Heart right ventricle (tissue), 16 donors: ENCODE data around the gene PVALB. TPM values are rescaled to one million over a fixed set of nuclear protein-coding genes. Genes with fewer than 3 reads are reported as not detected.

ENCODE experiments used
- ATAC-seq, 8 donors: fragments of 200-7000 bp; cut with Tn5 transposase; one replicate each; pipeline ENCODE4 v1.9.1; 2020; ENCODE audit warnings: mild to moderate bottlenecking in 8 of 8, moderate library complexity in 8 of 8, moderate number of reproducible peaks in 1 of 8
- DNase-seq, 2 donors: peaks; one replicate each; pipeline ENCODE4 v3.0.0-alpha.2; 2020
- H3K27ac ChIP-seq, 10 donors: fragments of 200-600 bp; sonication (generic) in 2 of 10; one replicate each; pipeline versions ENCODE4 v1.5.0 to v1.8.0; 2020 to 2022; ENCODE audit warnings: mild to moderate bottlenecking in 3 of 10
- H3K27me3 ChIP-seq, 7 donors: fragments of 200-600 bp; one replicate each; pipeline ENCODE4 v1.8.0; 2021 to 2022; ENCODE audit warnings: mild to moderate bottlenecking in 2 of 7
- H3K36me3 ChIP-seq, 9 donors: fragments of 200-600 bp; sonication (generic) in 1 of 9; one replicate each; pipeline versions ENCODE4 v1.5.0 to v1.8.0; 2020 to 2022; ENCODE audit warnings: mild to moderate bottlenecking in 2 of 9
- H3K4me1 ChIP-seq, 9 donors: fragments of 200-600 bp; sonication (generic) in 1 of 9; one replicate each; pipeline versions ENCODE4 v1.5.0 to v1.8.0; 2020 to 2022; ENCODE audit warnings: mild to moderate bottlenecking in 4 of 9
- H3K4me3 ChIP-seq, 10 donors: fragments of 200-600 bp; sonication (generic) in 2 of 10; one replicate each; pipeline versions ENCODE4 v1.5.0 to v1.8.0; 2020 to 2022; ENCODE audit warnings: mild to moderate bottlenecking in 7 of 10, moderate library complexity in 2 of 10
- H3K9me3 ChIP-seq, 11 donors: fragments of 200-600 bp in 10 of 11; sonication (generic) in 2 of 11; one replicate each; pipeline versions ENCODE4 v1.5.0 to v1.8.0; 2013 to 2022; ENCODE audit warnings: mild to moderate bottlenecking in 2 of 11, control low read depth in 1 of 11, moderate library complexity in 1 of 11
- WGBS, 2 donors: extraction: QIAGEN DNeasy Blood & Tissue Kit; methylation state at CpG; one replicate each; pipeline ENCODE4 v1.1.7; 2013; ENCODE audit warnings: inconsistent platforms in 1 of 2; 5-methylcytosine and 5-hydroxymethylcytosine counted together
- intact Hi-C, 10 donors: fragments of 100-400 bp; cut with DNase I; formaldehyde crosslinking; loops; one replicate each; pipeline versions ENCODE4 v1.11.1 to v1.14.2; 2022
- polyA plus RNA-seq, 2 donors: library from polyadenylated mRNA; stranded (reverse); fragments of 200-250 nt; gene quantifications; one replicate each; pipeline ENCODE4 v1.2.3, GENCODE V29; 2013
- total RNA-seq, 10 donors: library from RNA; stranded (reverse); fragmentation: NEBNext Ultra II Directional in 3 of 10; extraction: Animal tissue kit (Norgen Biotek cat#: 25700) in 3 of 10; gene quantifications; one replicate each; pipeline versions ENCODE4 v1.2.1 to v1.2.4, GENCODE V29; 2021 to 2023
- TF ChIP-seq, protein P1 (sequence below), 9 donors: fragments of 200-600 bp; sonication (generic) in 2 of 9; IDR thresholded peaks; one replicate each; pipeline versions ENCODE4 v1.5.0 to v1.8.0; 2021 to 2022; ENCODE audit warnings: antibody characterized with exemption in 9 of 9, mild to moderate bottlenecking in 5 of 9, moderate library complexity in 1 of 9
- donor health status: Arrhythmogenic right ventricular cardiomyopathy.
- donor health status: ischemic (EF 13 %, LVEDD 7.1; RV severe dilation, severe dysfunction).
- donor health status: healthy with polysubstance abuse.
- donor health status: DM: no; HTN: yes; CAD: no.
- donor health status: DM: no; HTN: no; CAD: no.
- donor health status: ischemic (EF 25% LVEDD 6.9; RV normal size, moderate dysfunction).
- donor health status: ischemic (EF 25% LVEDD 5.7; RV mildly dilated, moderate dysfunction).
- donor health status: healthy.
- donor health status: DM: yes; HTN: yes; CAD: no.
- donor health status: Ischemic cardiomyopathy.
- donor health status: ischemic (EF 35%, LVEDD 5.7; RV mildly dilated, moderate dysfunction).
- donor health status: nonischemic (EF 11% LVEDD 7.7; RV severe dilation, severe dysfunction).
- donor health status: DM: yes; HTN: yes; CAD: no.
- donor health status: PGD.
- donor health status: ischemic (EF 29% LVEDD 5.4; RV normal size, mild dysfunction).
- donor health status: nonischemic (EF 23%, LVEDD 6.1; RV moderate dilation, normal function).

The PVALB gene
- total and polyA plus RNA-seq, 12 donors: not detected

DNA sequence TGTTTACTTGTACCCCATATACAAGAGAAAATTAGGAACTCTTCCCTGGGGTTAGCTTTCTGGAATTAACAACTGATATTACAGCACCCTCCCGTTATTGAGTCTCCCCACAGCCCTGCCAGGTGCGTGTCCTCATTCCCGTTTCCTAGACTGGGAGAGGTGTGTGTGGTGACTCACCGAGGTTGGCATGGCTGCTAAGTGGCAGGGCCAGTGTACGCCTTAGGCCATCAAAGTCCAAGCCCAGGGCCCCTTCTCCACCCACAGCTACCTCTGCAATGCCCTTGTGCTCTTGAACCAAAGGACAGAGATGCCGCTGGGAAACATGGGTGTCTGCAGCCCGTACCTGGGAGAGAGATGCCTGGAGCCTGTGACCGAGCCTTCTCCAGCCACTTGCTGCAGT, 53.3 kb downstream of the PVALB start:
- H3K9me3 ChIP-seq: no peaks in the 10 kb centered on the region
- intact Hi-C loops: loop anchor here in 2 of 10 donors (10.0 kb wide), 1 partner anchor 219 kb away; no protein-coding TSS in a partner anchor
- TF ChIP-seq, protein P1, sequence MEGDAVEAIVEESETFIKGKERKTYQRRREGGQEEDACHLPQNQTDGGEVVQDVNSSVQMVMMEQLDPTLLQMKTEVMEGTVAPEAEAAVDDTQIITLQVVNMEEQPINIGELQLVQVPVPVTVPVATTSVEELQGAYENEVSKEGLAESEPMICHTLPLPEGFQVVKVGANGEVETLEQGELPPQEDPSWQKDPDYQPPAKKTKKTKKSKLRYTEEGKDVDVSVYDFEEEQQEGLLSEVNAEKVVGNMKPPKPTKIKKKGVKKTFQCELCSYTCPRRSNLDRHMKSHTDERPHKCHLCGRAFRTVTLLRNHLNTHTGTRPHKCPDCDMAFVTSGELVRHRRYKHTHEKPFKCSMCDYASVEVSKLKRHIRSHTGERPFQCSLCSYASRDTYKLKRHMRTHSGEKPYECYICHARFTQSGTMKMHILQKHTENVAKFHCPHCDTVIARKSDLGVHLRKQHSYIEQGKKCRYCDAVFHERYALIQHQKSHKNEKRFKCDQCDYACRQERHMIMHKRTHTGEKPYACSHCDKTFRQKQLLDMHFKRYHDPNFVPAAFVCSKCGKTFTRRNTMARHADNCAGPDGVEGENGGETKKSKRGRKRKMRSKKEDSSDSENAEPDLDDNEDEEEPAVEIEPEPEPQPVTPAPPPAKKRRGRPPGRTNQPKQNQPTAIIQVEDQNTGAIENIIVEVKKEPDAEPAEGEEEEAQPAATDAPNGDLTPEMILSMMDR (IDR thresholded peaks at IDR 0.05): no peak
- DNase-seq (no peak), ATAC-seq (no peak)
- peaks cover 0 to 72% (median 0%) of the 10 kb centered on the region in 9 donors for H3K36me3 ChIP-seq
- H3K27ac ChIP-seq: no peak overlapping the region
- WGBS, 2 donors: 92 to 97% methylated on average over 8 of the region's 8 CpGs
- H3K4me1 ChIP-seq: peaks cover 0 to 9% (median 3%) of the 10 kb centered on the region in 9 donors
- H3K4me3 ChIP-seq: no peak overlapping the region
- no peaks in the 10 kb centered on the region for H3K27me3 ChIP-seq

DNA sequence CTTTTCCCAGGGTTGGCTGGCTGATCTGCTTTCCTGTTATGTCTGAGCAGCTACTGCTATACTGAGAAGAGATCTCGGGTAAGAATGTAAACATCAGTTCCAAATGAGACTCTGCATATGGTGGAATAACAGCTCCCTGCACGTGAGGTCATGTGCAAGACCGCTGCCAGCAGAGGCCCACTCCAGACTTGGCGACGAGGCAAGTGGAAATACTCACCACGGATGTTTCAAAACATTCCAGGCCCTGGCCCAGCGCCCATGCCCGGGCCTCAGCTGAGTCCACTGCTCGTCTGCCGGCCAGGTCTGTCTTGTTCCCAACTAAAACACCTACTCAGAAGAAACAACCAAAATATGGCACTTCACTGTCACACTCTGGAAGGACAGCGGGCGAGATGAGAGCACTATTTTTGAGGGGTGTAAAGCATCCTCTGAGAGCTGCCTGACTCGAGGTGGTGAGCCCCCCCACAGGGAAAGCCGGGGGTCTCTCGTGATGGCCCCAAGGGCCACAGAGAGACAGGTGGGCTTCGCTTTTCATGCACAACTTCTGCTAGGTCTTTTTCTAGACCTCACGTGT, 54.1 kb downstream of the PVALB start:
- peaks cover 0 to 9% (median 3%) of the 10 kb centered on the region in 9 donors for H3K4me1 ChIP-seq
- TF ChIP-seq, protein P1 (IDR thresholded peaks at IDR 0.05): no peak
- WGBS, 2 donors: 56 to 70% methylated on average over 17 of the region's 17 CpGs
- H3K27me3 ChIP-seq: no peaks in the 10 kb centered on the region
- peak in 7 of 8 donors; percentile 43 to 85 (median 78) for ATAC-seq
- H3K9me3 ChIP-seq: no peaks in the 10 kb centered on the region
- no peak overlapping the region for H3K4me3 ChIP-seq
- H3K27ac ChIP-seq: no peak overlapping the region
- intact Hi-C loops: loop anchor here in 2 of 10 donors (10.0 kb wide), 1 partner anchor 218 kb away; no protein-coding TSS in a partner anchor
- H3K36me3 ChIP-seq: peaks cover 0 to 72% (median 0%) of the 10 kb centered on the region in 9 donors
- peak; percentile 57 to 70 for DNase-seq

DNA sequence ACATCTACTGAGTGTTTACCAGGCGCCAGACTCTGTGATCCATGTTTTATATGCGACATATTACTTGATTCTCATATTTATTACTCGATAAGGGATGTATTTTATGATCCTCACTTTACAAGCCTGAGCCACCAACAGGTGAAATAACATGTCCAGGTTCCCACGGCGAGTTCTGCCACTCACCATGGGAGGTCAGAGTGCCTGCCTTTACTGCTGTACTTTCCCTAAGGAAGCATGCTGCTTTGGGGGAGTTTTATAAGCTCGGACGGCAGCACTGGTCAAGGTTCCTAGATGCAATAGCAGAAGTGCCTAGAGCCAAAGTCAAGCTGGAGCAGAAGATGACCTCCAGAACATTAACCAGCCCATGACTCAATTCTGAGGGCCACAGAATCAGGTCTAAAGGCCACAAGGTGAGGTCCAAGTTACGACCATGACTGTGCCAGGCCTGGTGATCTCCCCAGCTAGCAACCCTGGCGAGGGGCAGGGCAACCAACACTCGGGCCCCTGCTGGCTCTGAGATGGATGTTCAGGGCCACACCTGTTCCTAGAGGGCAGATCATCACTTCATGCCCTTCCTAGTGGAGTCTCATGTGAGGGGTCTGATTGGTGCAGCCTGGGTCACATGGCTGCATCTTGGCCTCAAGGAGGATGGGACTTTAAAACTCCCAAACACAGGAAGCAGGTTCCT, 55.1 kb downstream of the PVALB start:
- Histone ChIP-seq H3K27me3 (no peaks in the 10 kb centered on the region), H3K27ac (no peak overlapping the region), H3K9me3 (no peaks in the 10 kb centered on the region), H3K36me3 (peaks cover 0 to 64% (median 0%) of the 10 kb centered on the region in 9 donors), H3K4me3 (no peak overlapping the region), H3K4me1 (peaks cover 0 to 9% (median 3%) of the 10 kb centered on the region in 9 donors)
- intact Hi-C loops: loop anchor here in 2 of 10 donors (10.0 kb wide), 1 partner anchor 217 kb away; no protein-coding TSS in a partner anchor
- 94% methylated on average over 10 of the region's 10 CpGs for WGBS, 2 donors
- DNase-seq (no peak), ATAC-seq (no peak)
- TF ChIP-seq, protein P1 (IDR thresholded peaks at IDR 0.05): no peak

DNA sequence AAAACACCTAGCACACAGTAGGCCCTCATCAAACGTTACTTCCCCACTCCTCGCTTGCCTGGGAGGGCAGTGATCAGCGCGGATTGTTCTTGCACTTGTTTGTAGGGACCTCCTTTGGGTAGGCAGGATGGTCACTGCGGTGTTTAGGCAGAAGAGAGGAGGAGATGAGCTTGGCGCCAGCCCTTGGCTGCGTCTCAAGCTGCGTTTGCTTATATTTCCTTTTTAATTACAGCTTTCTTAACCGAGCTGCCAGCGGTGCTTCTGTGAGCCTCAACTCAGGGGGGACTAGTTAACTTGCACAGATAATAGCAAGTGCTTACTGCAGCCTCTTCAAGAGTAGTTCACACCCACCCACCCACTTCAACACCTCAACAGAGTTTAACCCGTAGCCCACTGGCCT, 56.0 kb downstream of the PVALB start:
- no peaks in the 10 kb centered on the region for H3K9me3 ChIP-seq
- TF ChIP-seq, protein P1 (IDR thresholded peaks at IDR 0.05): no peak
- ATAC-seq (no peak), DNase-seq (no peak)
- H3K36me3 ChIP-seq: peaks cover 0 to 55% (median 0%) of the 10 kb centered on the region in 9 donors
- H3K27ac ChIP-seq: no peak overlapping the region
- intact Hi-C loops: loop anchor here in 2 of 10 donors (10.0 kb wide), 1 partner anchor 216 kb away; no protein-coding TSS in a partner anchor
- WGBS, 2 donors: 77 to 79% methylated on average over 11 of the region's 11 CpGs
- no peak overlapping the region for H3K4me3 ChIP-seq
- peaks cover 0 to 9% (median 3%) of the 10 kb centered on the region in 9 donors for H3K4me1 ChIP-seq
- peaks cover 0 to 8% (median under 1%) of the 10 kb centered on the region in 7 donors for H3K27me3 ChIP-seq
